GM12878 (cell line): Measurements from ENCODE around the gene MAGI1. TPM values are rescaled to one million over a fixed set of nuclear protein-coding genes. Genes with fewer than 3 reads are reported as not detected.

Experiments
- ATAC-seq: fragments of 200-7000 bp; cut with Tn5 transposase; 3 replicates; pipeline ENCODE4 v1.9.1; 2020; ENCODE audit warnings: mild to moderate bottlenecking, moderate library complexity
- BruUV-seq: library from RNA; stranded (reverse); fragments of 400-500 nt; replicated peaks from 2 replicates; lab custom pipeline; 2021; lab: Mats Ljungman, UMichigan
- CTCF ChIA-PET: fragments of 300-600 bp; sonication (Branson Sonifier 250); formaldehyde crosslinking; extraction: SDS; loops from one replicate; lab custom pipeline; 2021; ENCODE audit warnings: inconsistent platforms; lab: Yijun Ruan, JAX
- POLR2A ChIA-PET: fragments of 350-600 bp; formaldehyde crosslinking; extraction: SDS; loops from one replicate; lab custom pipeline; 2021; ENCODE audit warnings: inconsistent platforms; lab: Charles Lee
- RAD21 ChIA-PET: fragments of 300-600 bp; sonication (Branson Sonifier 250); formaldehyde crosslinking; loops from one replicate; lab custom pipeline; 2023; ENCODE audit warnings: antibody characterized with exemption; ENCODE audit not compliant: unreplicated experiment; lab: Charles Lee
- SMC1A ChIA-PET: fragments of 300-600 bp; sonication (Branson Sonifier 250); formaldehyde crosslinking; loops from one replicate; lab custom pipeline; 2023; ENCODE audit not compliant: unreplicated experiment, uncharacterized antibody; lab: Charles Lee
- DNase-seq: peaks from one replicate; pipeline ENCODE4 v3.0.0-alpha.2; 2011; ENCODE audit warnings: low read depth, low spot score
- FAIRE-seq: peaks from 3 replicates; lab custom pipeline; 2011; peaks lifted over from hg19 to GRCh38; lab: Jason Lieb, UNC
- H2AFZ ChIP-seq: 2 replicates; pipeline ENCODE4 v1.6.0; 2011; ENCODE audit warnings: low read depth, low read length, control low read depth; ENCODE audit not compliant: control insufficient read depth
- H3K27ac ChIP-seq: 2 replicates; pipeline ENCODE4 v1.5.1; 2011; ENCODE audit warnings: control low read depth; ENCODE audit not compliant: control insufficient read depth, insufficient read depth
- H3K27me3 ChIP-seq, 2 experiments: replicated peaks in 1 of 2; 2 replicates each; pipeline versions ENCODE4 v1.6.0 to v1.6.1; 2011; ENCODE audit warnings: low read length in 1 of 2; ENCODE audit not compliant: control insufficient read depth in 2 of 2, insufficient read depth in 2 of 2
- H3K36me3 ChIP-seq, 2 experiments: 2 replicates each; pipeline ENCODE4 v1.5.1; 2011; ENCODE audit warnings: low read length in 1 of 2; ENCODE audit not compliant: control insufficient read depth in 2 of 2, insufficient read depth in 2 of 2
- H3K4me1 ChIP-seq: 2 replicates; pipeline ENCODE4 v1.6.1; 2011; ENCODE audit warnings: mild to moderate bottlenecking, low read length, moderate library complexity, mixed read lengths; ENCODE audit not compliant: control insufficient read depth, insufficient read depth
- H3K4me2 ChIP-seq: 2 replicates; pipeline ENCODE4 v1.6.0; 2011; ENCODE audit warnings: control low read depth; ENCODE audit not compliant: control insufficient read depth, insufficient read depth
- H3K4me3 ChIP-seq: fragments of 200-600 bp; sonication (generic); 2 replicates; pipeline ENCODE4 v1.5.1; 2016
- H3K79me2 ChIP-seq: 2 replicates; pipeline ENCODE4 v1.6.0; 2011; ENCODE audit warnings: low read length; ENCODE audit not compliant: control insufficient read depth, insufficient read depth
- H3K9ac ChIP-seq: 2 replicates; pipeline ENCODE4 v1.8.0; 2011; ENCODE audit warnings: low read length, control low read depth, mixed read lengths; ENCODE audit not compliant: control insufficient read depth, insufficient read depth
- H3K9me3 ChIP-seq: replicated peaks from 3 replicates; pipeline ENCODE4 v1.5.1; 2011; ENCODE audit warnings: mild to moderate bottlenecking, low read length; ENCODE audit not compliant: control insufficient read depth, insufficient read depth
- H4K20me1 ChIP-seq: 2 replicates; pipeline ENCODE4 v1.6.0; 2011; ENCODE audit not compliant: control insufficient read depth, insufficient read depth
- NFYA ChIP-seq: IDR thresholded peaks from 2 replicates; pipeline ENCODE4 v1.6.1; 2011; ENCODE audit warnings: low read depth, mild to moderate bottlenecking, low read length, improper control_type of control experiment, borderline replicate concordance
- NR2C2 ChIP-seq: IDR thresholded peaks from 2 replicates; pipeline ENCODE4 v1.6.1; 2011; ENCODE audit warnings: borderline replicate concordance, low read depth; ENCODE audit not compliant: control insufficient read depth, insufficient read length
- RAD21 ChIP-seq: IDR thresholded peaks from 2 replicates; pipeline ENCODE4 v1.6.1; 2011; ENCODE audit warnings: mild to moderate bottlenecking, low read depth, low read length, moderate library complexity; ENCODE audit not compliant: insufficient read depth
- RBBP5 ChIP-seq: fragments of 200-600 bp; sonication (generic); conservative IDR thresholded peaks from 2 replicates; pipeline ENCODE4 v1.6.1; 2016
- SMC3 ChIP-seq: IDR thresholded peaks from 2 replicates; pipeline ENCODE4 v1.6.1; 2011; ENCODE audit warnings: low read length, improper control_type of control experiment, borderline replicate concordance
- ZNF384 ChIP-seq: IDR thresholded peaks from 2 replicates; pipeline ENCODE4 v1.6.1; 2012; ENCODE audit warnings: low read depth, mild to moderate bottlenecking, low read length, improper control_type of control experiment, borderline replicate concordance
- WGBS: methylation state at CpG from one replicate; pipeline ENCODE4 v1.1.6; 2016; ENCODE audit warnings: low lambda C conversion rate; ENCODE audit not compliant: insufficient replicate concordance, insufficient coverage; ENCODE audit errors: missing lambda C conversion rate; 5-methylcytosine and 5-hydroxymethylcytosine counted together
- in situ Hi-C: fragments of 300-500 bp; cut with MboI; formaldehyde crosslinking; loops from 9 replicates; pipeline ENCODE4 v1.14.3; 2018; ENCODE audit warnings: mixed read lengths
- intact Hi-C: fragments of 100-400 bp; cut with micrococcal nuclease; formaldehyde crosslinking; loops from one replicate; pipeline ENCODE4 v1.14.2; 2022; ENCODE audit not compliant: unreplicated experiment
- polyA plus RNA-seq, 11 experiments: library from polyadenylated mRNA; depleted of rRNA in 4 of 11; unstranded in 6 of 11; stranded (reverse) in 5 of 11; fragments of >200 nt; fragmentation: Nextera tagmentation in 4 of 11; fragmentation: Illumina TruSeq in 1 of 11; extraction: Ambion mirVana in 4 of 11; extraction: Trizol in 1 of 11; gene quantifications; 1 replicate in 1 of 11; 2 replicates in 10 of 11; pipeline versions ENCODE4 v1.2.1 to v1.2.3, GENCODE V29; 2011 to 2016; ENCODE audit warnings: inconsistent platforms in 2 of 11, missing spikeins in 2 of 11, low read depth in 1 of 11
- total RNA-seq, 4 experiments: library from RNA; depleted of rRNA in 3 of 4; stranded (reverse); fragments of >200 nt in 3 of 4; fragmentation: Illumina TruSeq in 1 of 4; extraction: Trizol in 1 of 4; gene quantifications; 2 replicates each; pipeline versions ENCODE4 v1.2.1 to v1.2.3, GENCODE V29; 2013 to 2021
- TF ChIP-seq, protein P1 (sequence below), 3 experiments: IDR thresholded peaks in 2 of 3; conservative IDR thresholded peaks in 1 of 3; 2 replicates each; pipeline ENCODE4 v1.5.1; 2011; ENCODE audit warnings: low read depth in 3 of 3, low read length in 3 of 3, mild to moderate bottlenecking in 3 of 3, control low read depth in 2 of 3, moderate library complexity in 2 of 3, inconsistent platforms in 1 of 3, mixed read lengths in 1 of 3; ENCODE audit not compliant: control insufficient read depth in 2 of 3, insufficient read depth in 1 of 3; ENCODE audit errors: extremely low read depth in 1 of 3

The MAGI1 gene
- total and polyA plus RNA-seq, 10 of the 15 experiments (the other 5 are each of a cell fraction or from before 2014, with no cell fraction given), result 0.02 to 3.3 (median 0.29) TPM; not detected in 1

DNA sequence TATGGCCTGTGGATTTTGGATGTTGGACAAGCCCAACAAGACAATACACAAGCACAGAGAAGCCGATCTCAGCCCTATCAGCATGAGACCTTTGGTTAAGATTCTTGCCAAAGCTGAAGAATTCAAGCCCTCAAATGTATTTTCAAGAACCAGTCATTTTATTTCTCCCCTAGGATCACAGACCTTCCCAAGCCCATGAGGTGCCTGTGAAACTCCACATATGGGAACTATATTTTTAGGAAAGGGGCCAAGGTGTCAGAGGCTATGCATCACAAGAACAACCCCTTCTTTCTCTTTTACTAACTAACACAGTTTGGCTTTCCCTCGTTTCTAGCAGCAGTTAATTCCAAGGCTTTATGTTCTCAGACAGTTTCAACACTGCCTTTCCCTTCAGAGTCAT, 364.5 kb downstream of the MAGI1 start:
- no peaks in the 10 kb centered on the region for H3K79me2 ChIP-seq
- no peak for ATAC-seq
- no peaks in the 10 kb centered on the region for H3K9me3 ChIP-seq
- H3K4me3 ChIP-seq, result no peak overlapping the region
- in situ Hi-C loops (loop anchor here (5.0 kb wide), 1 partner anchor 1142 kb away; no protein-coding TSS in a partner anchor), intact Hi-C loops (no loop called here)
- WGBS, result 0% methylated on average over 2 of the region's 2 CpGs
- H3K9ac ChIP-seq, result no peak overlapping the region
- ChIA-PET POLR2A (no interaction called here), SMC1A (interaction anchor here (0.7 to 0.9 kb wide), 2 partner anchors 104 to 1141 kb away, joined by 3 to 4 read pairs; no protein-coding TSS in a partner anchor), RAD21 (interaction anchor here (0.6 to 1.0 kb wide), 2 partner anchors 9 to 1140 kb away, joined by 3 read pairs; no protein-coding TSS in a partner anchor), CTCF (interaction anchor here (0.7 to 4.4 kb wide), 10 partner anchors 9 to 1145 kb away, joined by 3 to 29 read pairs (median 4); no protein-coding TSS in a partner anchor)
- no peaks in the 10 kb centered on the region for H3K27me3 ChIP-seq
- no peak for FAIRE-seq
- no peaks in the 10 kb centered on the region for H3K36me3 ChIP-seq
- TF ChIP-seq RBBP5, result no peak
- no peak overlapping the region for H2AFZ ChIP-seq
- no TSS peak for BruUV-seq
- H3K27ac ChIP-seq, result no peak overlapping the region
- H3K4me1 ChIP-seq, result no peaks in the 10 kb centered on the region
- H3K4me2 ChIP-seq, result no peak overlapping the region
- no peak for DNase-seq
- no peaks in the 10 kb centered on the region for H4K20me1 ChIP-seq

DNA sequence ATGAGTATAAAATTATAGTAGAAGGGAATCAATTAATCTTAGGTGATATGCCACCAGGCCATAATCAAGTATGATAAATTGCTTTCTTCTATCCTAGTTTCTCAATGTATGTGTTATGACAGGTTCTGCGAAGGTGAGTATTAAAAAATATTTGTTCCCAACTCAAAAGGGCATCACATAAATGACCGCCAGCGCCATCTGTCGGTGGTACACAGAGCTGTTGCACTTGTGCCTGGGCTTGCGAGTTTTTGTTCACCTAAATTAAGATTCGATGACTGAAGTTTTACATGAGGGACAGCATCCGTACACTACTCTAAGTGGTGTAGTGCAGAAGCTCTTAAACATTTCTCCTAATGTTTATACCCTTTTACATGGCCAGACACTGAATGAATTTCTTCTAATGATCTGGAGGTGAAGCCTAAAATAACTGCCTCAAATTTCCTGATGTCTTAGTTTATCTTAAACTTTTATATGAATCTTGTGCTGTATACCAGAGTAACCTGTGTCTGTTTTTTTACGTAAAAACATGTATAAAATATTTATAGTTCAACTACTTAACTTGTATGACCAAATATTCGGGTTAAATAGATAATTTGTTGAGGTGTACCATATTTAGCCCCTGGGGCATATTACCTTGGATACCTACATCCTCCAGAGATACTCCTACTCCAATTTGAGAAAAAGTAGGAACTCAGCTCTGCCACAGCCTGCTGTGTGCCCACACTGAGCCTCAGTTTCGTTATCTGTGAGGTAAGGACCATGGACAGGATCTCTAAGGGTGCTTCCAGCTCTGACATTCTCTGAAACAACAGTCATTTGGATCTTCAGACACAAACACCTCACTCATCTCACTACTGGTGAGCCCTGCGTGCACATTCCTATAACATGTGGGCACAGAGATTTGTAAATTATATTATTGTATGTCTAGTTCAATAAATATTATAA, 365.6 kb downstream of the MAGI1 start:
- CTCF ChIA-PET, result interaction anchor here (0.6 to 4.4 kb wide), 14 partner anchors 10 to 1144 kb away, joined by 3 to 29 read pairs (median 4); no protein-coding TSS in a partner anchor
- FAIRE-seq (peak; percentile 70), DNase-seq (no peak), ATAC-seq (peak; percentile 74)
- Histone ChIP-seq H3K79me2 (no peaks in the 10 kb centered on the region), H3K27ac (no peak overlapping the region), H3K4me2 (no peak overlapping the region), H3K36me3 (no peaks in the 10 kb centered on the region), H3K4me3 (no peak overlapping the region), H4K20me1 (no peaks in the 10 kb centered on the region), H3K27me3 (no peaks in the 10 kb centered on the region), H3K9ac (no peak overlapping the region), H3K4me1 (no peaks in the 10 kb centered on the region), H2AFZ (no peak overlapping the region), H3K9me3 (no peaks in the 10 kb centered on the region)
- RAD21 ChIA-PET, result interaction anchor here (1.0 kb wide), 1 partner anchor 1139 kb away, joined by 3 read pairs; no protein-coding TSS in a partner anchor
- in situ Hi-C loops (loop anchor here (5.0 kb wide), 1 partner anchor 1141 kb away; no protein-coding TSS in a partner anchor), intact Hi-C loops (loop anchor here (1.0 to 2.0 kb wide), 3 partner anchors 234 to 1140 kb away; no protein-coding TSS in a partner anchor)
- POLR2A ChIA-PET, result no interaction called here
- 6% methylated on average over 11 of the region's 11 CpGs for WGBS
- TF ChIP-seq NFYA (no peak), SMC3 (peak; percentile 63; the same call in 1 of the 2 replicates), ZNF384 (no peak), NR2C2 (no peak), RAD21 (peak; percentile 56)
- TF ChIP-seq, protein P1, sequence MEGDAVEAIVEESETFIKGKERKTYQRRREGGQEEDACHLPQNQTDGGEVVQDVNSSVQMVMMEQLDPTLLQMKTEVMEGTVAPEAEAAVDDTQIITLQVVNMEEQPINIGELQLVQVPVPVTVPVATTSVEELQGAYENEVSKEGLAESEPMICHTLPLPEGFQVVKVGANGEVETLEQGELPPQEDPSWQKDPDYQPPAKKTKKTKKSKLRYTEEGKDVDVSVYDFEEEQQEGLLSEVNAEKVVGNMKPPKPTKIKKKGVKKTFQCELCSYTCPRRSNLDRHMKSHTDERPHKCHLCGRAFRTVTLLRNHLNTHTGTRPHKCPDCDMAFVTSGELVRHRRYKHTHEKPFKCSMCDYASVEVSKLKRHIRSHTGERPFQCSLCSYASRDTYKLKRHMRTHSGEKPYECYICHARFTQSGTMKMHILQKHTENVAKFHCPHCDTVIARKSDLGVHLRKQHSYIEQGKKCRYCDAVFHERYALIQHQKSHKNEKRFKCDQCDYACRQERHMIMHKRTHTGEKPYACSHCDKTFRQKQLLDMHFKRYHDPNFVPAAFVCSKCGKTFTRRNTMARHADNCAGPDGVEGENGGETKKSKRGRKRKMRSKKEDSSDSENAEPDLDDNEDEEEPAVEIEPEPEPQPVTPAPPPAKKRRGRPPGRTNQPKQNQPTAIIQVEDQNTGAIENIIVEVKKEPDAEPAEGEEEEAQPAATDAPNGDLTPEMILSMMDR (IDR thresholded peaks at IDR 0.05 in 2 of 3, conservative IDR thresholded peaks at IDR 0.05 in 1 of 3; ENCODE audit: control insufficient read depth in 2 of 3, extremely low read depth in 1 of 3, insufficient read depth in 1 of 3, low read depth in 3 of 3, low read length in 3 of 3), result peak; percentile 59 to 76 (median 76)
- no TSS peak for BruUV-seq
- SMC1A ChIA-PET, result interaction anchor here (0.7 to 1.5 kb wide), 4 partner anchors 32 to 1140 kb away, joined by 3 to 4 read pairs (median 3); no protein-coding TSS in a partner anchor
